22Rv1 (cell line): ENCODE measurements around the gene C18orf32.

Source experiments
- CTCF ChIP-seq: fragments of 450-650 bp; IDR thresholded peaks from 2 replicates; pipeline ENCODE4 v1.5.1; 2017; ENCODE audit warnings: mild to moderate bottlenecking
- ZFX ChIP-seq: fragments of 450-650 bp; IDR thresholded peaks from 2 replicates; pipeline ENCODE4 v1.6.1; 2017; ENCODE audit warnings: antibody characterized with exemption, borderline replicate concordance

GRCh38 chr18:49481317-49481716 is 5.7 kb downstream of the C18orf32 start:
- no peak for TF ChIP-seq CTCF
- TF ChIP-seq ZFX, result no peak
